Activated CD4-positive, alpha-beta T cell treated with anti-CD3 and anti-CD28 coated beads for 4 hours (primary cell): ENCODE measurements around the gene MESP1.

Source experiments
- DNase-seq, 2 donors: peaks; one replicate each; pipeline ENCODE4 v3.0.0-alpha.2; 2020

The MESP1 gene

GRCh38 chr15:89707577-89707976 lies 43.5 kb downstream of the MESP1 start:
- DNase-seq = no peak

- DNase-seq = no peak
Observed at GRCh38 chr15:89704411-89704810, 46.6 kb downstream of the MESP1 start.
